ENCODE data around the gene ANXA10. TPM values are rescaled to one million over a fixed set of nuclear protein-coding genes. Genes with fewer than 3 reads are reported as not detected.

Gene ANXA10
- total RNA-seq, 2 donors from 2014 or later = 0.30 TPM; not detected in 1

- no peaks in the 10 kb centered on the region for H3K36me3 ChIP-seq
- DNase-seq = no peak
- H3K9me3 ChIP-seq = no peaks in the 10 kb centered on the region
- no peak overlapping the region for H3K4me3 ChIP-seq
- no peak overlapping the region for H3K9ac ChIP-seq (ENCODE audit: low read depth in 2 of 2, low read length in 2 of 2)
- no peak for TF ChIP-seq CTCF (IDR thresholded peaks at IDR 0.05)
- intact Hi-C loops (cut with DNase I) = no loop called here
- H3K27ac ChIP-seq = no peak overlapping the region
- no peaks in the 10 kb centered on the region for H3K4me1 ChIP-seq
- no peaks in the 10 kb centered on the region for H3K27me3 ChIP-seq
Observed at GRCh38 chr4:168126952-168127351, 34.6 kb downstream of the ANXA10 start.

- H3K4me3 ChIP-seq = no peak overlapping the region
- TF ChIP-seq CTCF (IDR thresholded peaks at IDR 0.05) = no peak
- no peak overlapping the region for H3K9ac ChIP-seq (ENCODE audit: low read depth in 2 of 2, low read length in 2 of 2)
- H3K27me3 ChIP-seq = no peaks in the 10 kb centered on the region
- H3K27ac ChIP-seq = no peak overlapping the region
- H3K4me1 ChIP-seq = no peaks in the 10 kb centered on the region
- H3K9me3 ChIP-seq = no peaks in the 10 kb centered on the region
- H3K36me3 ChIP-seq = no peaks in the 10 kb centered on the region
- no peak for DNase-seq
- intact Hi-C loops (cut with DNase I) = no loop called here
Observed at GRCh38 chr4:168128601-168129000, 36.3 kb downstream of the ANXA10 start.

- Histone ChIP-seq H3K4me3 (no peak overlapping the region), H3K36me3 (no peaks in the 10 kb centered on the region), H3K27ac (no peak overlapping the region), H3K9ac (ENCODE audit: low read depth in 2 of 2, low read length in 2 of 2) (no peak overlapping the region), H3K4me1 (no peaks in the 10 kb centered on the region), H3K9me3 (no peaks in the 10 kb centered on the region), H3K27me3 (no peaks in the 10 kb centered on the region)
- no peak for TF ChIP-seq CTCF (IDR thresholded peaks at IDR 0.05)
- DNase-seq = no peak
- intact Hi-C loops (cut with DNase I) = no loop called here
Observed at GRCh38 chr4:168129046-168129772, 36.9 kb downstream of the ANXA10 start.

- TF ChIP-seq CTCF (IDR thresholded peaks at IDR 0.05) = no peak
- H3K9ac ChIP-seq (ENCODE audit: low read depth in 2 of 2, low read length in 2 of 2) = no peak overlapping the region
- intact Hi-C loops (cut with DNase I) = no loop called here
Observed at GRCh38 chr4:168129802-168130201, 37.5 kb downstream of the ANXA10 start.

GRCh38 chr4:168131196-168131595, 38.9 kb downstream of the ANXA10 start:
- no peak for TF ChIP-seq CTCF (IDR thresholded peaks at IDR 0.05)
- Histone ChIP-seq H3K4me1 (no peaks in the 10 kb centered on the region), H3K36me3 (no peaks in the 10 kb centered on the region), H3K9me3 (no peaks in the 10 kb centered on the region), H3K27ac (no peak overlapping the region), H3K27me3 (no peaks in the 10 kb centered on the region), H3K9ac (ENCODE audit: low read depth in 2 of 2, low read length in 2 of 2) (no peak overlapping the region), H3K4me3 (no peak overlapping the region)
- no peak for DNase-seq
- intact Hi-C loops (cut with DNase I) = no loop called here

More at GRCh38 chr4:168129802-168130201, 37.5 kb downstream of the ANXA10 start:
- Histone ChIP-seq H3K27me3 (no peaks in the 10 kb centered on the region), H3K36me3 (no peaks in the 10 kb centered on the region), H3K4me3 (no peak overlapping the region), H3K4me1 (no peaks in the 10 kb centered on the region), H3K27ac (no peak overlapping the region), H3K9me3 (no peaks in the 10 kb centered on the region)
- DNase-seq = no peak
